ENCODE data around the gene ATP6V0E1.
A peak's percentile ranks its signal among the peaks of the same experiment; 100 is the strongest.
"Not testable (repeated sequence)": the region's sequence is repeated elsewhere in the genome, so short reads cannot be mapped to it uniquely, and the experiment has no call there.

The ATP6V0E1 gene

DNA sequence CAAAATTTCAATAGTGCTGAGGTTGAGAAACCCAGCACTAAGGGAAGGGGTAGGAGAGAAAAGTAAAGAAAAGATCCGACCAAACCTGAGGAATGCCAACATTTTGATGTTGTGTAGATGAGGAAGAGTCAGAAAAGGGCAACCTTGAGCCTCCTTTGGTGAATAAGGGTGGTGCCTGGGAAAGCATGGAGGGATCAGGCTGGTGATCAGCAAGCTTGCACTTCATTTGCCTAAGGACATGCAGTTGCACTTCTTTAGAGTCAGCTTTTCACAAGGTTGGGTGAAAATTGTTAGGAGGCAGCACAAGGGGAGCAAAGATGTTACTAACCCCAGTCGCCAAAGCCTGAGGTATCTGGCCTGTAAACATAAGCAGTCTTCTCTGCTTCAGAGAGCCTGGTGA lies 20.4 kb downstream of the ATP6V0E1 start:
- DNase-seq (ENCODE audit: low spot score): no peak

DNA sequence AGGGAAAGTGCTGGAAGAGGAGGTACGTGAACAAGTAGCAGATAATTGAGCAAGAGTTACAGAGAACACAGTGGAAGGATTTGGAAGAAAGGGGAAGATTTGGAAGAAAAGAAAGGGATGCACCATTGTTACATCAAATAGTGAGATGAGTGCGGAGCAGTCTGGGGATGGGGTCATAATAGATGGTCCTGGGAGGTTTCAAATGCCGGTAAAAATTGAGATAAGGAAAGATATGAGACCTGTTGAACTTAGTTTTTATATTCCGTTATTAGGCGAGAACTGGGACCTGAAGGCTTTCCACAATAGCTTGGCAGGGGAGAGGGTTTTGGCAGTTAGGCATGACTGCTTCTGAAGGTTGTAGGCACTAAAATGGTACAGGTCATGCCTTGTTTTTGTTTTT lies 20.9 kb downstream of the ATP6V0E1 start:
- DNase-seq (ENCODE audit: low spot score): no peak

DNA sequence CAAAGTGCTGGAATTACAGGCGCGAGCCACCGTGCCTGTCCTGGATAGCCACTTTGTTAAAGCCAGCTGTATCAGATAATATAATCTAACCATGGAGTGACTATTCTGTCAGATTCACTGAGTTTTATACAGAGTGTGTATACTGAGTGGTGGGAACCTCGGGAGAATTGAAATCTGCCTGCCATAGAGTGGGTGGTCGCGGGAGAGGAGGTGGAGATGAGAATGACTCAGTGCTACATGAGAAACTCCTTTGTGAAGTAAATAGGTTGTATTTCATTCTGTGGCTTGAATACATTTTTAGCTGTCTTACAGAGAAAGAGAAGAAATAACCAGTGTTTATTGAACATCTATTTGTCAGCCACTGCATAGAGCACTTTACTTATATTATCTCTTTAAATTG lies 26.4 kb downstream of the ATP6V0E1 start:
- no peak for DNase-seq (ENCODE audit: low spot score)

DNA sequence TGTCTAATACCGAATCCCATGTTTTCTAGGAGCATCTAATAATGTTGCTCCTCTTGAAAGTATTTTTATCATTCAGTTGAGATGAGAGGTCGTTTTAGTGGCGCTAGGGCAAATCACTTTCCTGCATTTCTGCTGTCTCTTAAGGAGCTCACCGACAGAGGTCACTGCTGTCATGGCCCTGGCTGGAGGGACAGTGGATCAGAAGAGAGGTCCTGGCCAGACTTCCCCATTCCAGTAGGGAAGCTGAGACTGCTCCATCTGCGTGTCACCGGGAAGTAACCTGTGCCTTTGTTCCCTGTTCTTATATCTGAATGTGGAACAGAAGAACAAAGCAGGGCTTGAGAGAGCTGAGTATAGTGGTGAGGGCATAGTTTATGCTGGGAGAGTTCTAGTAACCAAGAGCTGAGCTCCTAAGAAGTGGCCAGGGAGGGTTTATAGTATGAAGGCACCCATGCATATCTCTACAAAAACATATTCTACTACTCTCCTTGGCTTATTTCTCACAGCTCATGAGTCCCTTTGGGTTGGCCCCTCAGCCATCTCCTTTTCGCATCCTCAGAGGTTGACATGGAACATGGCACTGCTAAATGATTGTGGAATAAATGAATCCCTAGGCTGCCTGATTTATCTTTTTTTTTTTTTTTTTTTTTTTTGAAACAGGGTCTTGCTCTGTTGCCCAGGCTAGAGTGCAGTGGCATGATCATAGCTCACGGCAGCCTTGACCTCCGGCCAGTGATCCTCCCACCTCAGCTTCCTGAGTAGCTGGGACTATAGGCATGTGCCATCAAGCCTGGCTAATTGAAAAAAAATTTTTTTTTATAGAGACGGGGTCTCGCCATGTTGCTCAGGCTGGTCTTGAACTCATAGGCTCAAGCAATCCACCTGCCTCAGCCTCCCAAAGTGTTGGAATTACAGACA lies 27.2 kb downstream of the ATP6V0E1 start:
- DNase-seq (ENCODE audit: low spot score): peak; percentile 70

DNA sequence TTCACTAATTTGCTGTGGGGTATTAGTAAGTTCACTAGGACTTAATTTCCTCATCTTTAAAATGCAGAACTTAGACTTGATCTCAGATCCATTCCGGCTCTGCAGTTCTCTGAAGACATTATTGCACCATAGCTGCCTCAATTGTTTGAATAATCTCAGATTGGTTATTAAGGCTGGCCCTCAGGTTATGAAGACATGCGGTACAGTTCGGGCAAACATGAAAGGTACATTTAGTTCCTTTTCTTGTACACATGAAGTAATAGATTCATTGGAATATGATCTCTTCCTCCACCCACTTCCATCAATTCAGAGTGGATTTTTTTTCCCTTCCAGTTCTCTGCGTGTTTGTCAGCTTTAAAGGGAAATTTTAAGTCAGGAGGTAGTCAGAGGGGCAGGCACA lies 28.0 kb downstream of the ATP6V0E1 start:
- no peak for DNase-seq (ENCODE audit: low spot score)

DNA sequence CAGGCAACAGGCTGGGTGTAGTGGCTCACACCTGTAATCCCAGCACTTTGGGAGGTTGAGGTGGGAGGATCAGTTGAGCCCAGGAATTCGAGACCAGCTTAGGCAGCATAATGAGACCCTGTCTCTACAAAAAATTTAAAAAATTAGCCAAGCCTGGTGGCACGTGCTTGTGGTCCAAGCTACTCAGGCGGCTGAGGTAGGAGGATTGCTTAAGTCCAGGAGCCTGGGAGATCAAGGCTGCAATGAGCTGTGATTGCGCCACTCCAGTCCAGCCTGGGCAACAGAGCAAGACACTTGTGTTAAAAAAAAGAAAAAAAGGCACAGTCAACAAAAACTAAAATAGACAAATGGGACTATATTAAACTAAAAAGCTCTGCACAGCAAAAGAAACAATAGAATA lies 29.3 kb downstream of the ATP6V0E1 start:
- no peak for DNase-seq (ENCODE audit: low spot score)

DNA sequence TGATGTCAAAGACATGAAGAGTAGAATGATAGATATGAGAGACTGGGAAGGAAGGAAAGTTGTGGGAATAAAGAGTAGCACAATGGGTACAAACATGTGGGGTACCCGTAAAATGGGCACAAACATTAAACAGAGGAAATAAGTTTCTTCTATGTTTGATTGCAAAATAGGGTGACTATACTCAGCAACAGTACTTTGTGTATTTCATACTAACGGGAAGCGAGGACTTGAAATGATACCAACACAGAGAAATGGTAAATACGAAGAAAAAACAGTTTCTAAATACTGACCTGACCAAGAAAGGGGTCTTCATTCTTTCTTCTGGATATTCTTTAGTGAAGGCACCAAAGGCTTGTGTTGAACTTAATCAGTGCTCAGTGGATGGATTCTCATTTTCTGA lies 31.1 kb downstream of the ATP6V0E1 start:
- no peak for DNase-seq (ENCODE audit: low spot score)

DNA sequence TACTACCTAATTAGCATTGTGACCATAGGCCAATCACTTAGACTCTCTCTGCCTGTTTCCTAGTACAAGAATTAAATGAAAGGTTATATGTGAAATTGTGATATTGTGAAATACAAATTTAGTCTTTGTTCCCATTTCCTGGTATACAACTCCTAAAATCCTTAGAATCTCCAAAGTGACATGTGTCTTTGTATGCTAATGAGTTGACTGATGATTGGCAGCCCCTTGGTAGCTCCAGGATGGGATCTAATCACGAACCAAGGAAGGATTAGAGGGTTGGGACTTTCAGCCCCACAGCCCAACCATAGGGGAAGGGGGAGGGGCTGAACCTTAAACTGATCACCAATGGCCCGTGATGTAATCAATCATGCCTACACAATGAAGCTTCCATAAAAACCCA lies 31.6 kb downstream of the ATP6V0E1 start:
- no peak for DNase-seq (ENCODE audit: low spot score)

DNA sequence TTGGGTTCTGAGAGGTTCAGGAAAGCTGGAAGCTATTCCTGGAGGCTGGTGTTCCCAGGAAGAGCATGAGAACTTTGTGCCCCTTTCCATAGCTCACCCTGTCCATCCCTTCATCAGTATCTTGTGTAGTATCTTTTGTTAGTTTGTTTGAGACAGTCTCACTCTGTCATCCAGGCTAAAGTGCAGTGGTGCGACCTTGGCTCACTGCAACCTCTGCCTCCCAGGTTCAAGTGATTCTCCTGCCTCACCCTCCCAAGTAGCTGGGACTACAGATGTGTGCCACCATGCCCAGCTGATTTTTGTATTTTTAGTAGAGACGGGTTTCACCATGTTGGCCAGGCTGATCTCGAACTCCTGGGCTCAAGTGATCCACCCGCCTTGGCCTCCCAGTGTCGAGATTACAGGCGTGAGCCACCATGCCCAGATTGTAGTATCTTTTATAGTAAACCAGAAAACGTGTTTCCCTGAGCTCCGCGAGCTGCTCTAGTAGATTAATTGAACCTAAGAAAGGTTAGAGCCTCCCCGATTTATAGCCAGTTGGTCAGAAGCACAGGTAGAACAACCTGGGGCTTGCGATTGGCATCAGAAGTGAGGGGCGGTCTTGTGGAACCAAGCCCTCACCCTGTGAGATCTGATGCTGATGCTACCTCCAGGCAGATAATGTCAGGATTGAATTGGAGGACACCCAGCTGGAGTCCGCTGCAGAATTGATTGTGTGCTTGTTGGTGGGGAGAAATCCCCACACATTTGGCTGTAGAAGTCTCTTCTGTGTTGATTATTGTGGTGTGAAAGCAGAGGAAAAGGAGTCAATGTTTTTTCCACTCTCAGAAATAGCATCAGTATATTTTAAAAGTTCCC lies 32.3 kb downstream of the ATP6V0E1 start:
- DNase-seq (ENCODE audit: low spot score): no peak

DNA sequence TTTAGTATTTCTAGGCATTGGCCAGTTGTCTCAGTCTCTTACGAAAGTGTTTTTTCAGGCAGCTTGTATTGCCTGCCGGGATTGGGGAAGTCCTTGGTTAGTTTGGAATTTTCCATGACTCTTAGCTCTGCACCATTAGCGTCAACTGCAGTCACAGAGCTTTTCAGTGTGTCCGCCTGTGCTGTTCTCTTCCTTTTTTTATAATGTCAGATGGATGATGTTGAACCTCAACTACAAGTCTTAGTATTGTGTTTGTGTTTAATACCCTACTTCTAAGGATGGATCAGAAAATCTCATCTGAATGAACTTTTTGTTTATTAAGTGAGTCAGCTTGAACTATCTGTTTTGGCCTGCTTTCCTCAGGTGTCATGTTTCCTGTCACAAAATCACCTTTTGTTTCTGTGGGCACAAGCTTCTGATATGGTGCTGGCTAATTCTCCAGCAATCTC lies 33.1 kb downstream of the ATP6V0E1 start:
- DNase-seq (ENCODE audit: low spot score): no peak

DNA sequence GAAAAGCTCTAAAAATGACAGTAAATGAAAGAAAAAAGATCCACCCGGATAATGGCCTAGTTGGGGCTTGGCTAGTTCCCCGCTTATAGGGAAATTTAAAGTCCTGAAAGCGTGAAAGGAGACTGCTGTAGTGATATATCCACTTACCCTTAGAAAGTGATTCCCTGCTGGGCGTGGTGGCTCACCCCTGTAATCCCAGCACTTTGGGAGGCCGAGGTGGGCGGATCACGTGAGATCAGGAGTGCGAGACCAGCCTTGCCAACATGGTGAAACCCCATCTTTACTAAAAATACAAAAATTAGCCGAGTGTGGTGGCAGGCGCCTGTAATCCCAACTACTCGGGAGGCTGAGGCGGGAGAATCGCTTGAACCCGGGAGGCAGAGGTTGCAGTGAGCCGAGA lies 33.5 kb downstream of the ATP6V0E1 start:
- DNase-seq (ENCODE audit: low spot score): not testable (repeated sequence)

DNA sequence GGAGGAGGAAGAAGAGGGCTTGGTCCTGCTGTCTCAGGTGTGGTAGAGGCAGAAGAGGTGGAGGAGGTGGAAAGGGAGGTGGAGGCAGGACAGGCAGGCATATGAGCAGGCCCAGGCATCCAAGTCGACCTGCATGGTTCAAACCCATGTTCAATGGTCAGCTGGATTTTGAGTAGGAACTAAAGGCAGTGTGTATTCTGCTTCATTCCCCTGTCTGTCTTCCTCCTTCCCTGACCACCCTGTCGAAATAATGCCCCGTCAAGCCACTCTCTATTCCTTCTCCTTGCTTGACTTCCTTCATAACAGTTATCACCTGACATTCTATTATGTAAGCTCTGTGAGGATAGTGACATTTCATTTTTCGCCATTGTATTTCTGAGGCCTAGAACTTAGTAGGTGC lies 34.8 kb downstream of the ATP6V0E1 start:
- no peak for DNase-seq (ENCODE audit: low spot score)

DNA sequence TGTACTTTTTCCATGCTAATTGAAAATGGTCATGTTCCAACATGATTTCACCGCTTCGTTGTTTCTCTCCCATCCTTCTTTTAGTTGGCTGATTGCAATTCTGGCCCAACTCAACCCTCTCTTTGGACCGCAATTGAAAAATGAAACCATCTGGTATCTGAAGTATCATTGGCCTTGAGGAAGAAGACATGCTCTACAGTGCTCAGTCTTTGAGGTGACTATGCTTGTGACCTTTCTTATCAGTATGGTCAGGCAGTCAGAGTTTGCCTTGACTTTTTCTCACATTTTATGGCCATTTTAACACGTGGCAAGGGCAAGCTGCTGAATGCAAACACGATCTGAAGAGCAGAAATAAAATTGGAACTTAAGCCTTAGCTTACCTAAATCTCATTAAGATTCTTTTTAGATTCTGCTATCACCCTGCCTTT lies 36.6 kb downstream of the ATP6V0E1 start:
- no peak for DNase-seq (ENCODE audit: low spot score)

DNA sequence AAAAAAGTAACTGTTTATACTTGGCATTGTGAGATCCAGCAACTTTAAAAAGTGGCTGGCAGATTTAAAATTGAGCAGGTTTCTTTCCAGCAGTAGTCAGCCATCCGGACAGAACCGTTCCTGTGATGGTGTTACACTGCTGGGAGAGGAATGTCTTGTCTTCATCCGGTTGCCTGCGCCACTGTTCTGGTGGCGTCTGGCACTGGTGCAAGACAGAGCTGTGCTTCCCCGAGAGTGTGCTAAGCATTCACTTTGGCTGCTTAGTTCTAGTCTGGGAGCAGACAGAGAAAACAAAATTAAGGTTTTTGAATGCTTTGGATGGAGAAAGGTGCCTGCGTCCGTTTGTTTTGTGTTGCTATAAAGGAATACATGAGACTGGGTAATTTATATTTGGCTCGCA lies 37.1 kb downstream of the ATP6V0E1 start:
- DNase-seq (ENCODE audit: low spot score): no peak

DNA sequence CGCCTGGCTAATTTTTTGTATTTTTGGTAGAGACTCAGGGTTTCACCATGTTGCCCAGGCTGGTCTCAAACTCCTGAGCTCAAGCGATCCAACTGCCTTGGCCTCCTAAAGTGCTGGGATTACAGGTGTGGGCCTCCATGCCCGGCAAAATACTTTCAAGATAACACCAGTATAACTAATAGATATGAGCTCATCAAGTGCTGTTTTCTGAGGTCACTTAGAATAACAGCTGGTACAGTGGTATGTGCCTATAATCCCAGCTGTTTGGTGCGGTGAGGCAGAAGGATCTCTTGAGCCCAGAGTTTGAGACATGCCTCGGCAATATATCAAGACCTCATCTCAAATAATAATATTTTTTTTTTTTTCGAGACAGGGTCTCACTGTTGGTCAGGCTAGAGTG lies 42.1 kb downstream of the ATP6V0E1 start:
- DNase-seq (ENCODE audit: low spot score): no peak

DNA sequence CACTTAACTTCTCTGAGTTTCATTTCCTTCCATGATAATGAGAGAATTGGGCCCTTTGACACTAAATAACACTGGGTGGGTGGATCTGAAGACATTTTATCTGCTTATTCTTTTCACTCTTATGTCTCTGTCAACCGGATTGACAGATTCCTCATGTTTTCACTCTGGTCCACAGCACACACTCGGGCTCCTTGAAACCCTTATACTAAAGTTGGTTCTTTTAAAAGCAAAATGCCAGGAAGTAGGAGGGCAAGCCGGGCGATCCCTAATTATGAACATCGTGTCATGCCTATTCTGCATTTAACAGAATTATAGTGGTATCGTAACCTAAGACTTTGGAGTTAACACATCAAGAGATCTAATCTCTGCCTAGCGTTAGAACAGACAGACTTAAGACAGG lies 44.3 kb downstream of the ATP6V0E1 start:
- DNase-seq (ENCODE audit: low spot score): no peak

DNA sequence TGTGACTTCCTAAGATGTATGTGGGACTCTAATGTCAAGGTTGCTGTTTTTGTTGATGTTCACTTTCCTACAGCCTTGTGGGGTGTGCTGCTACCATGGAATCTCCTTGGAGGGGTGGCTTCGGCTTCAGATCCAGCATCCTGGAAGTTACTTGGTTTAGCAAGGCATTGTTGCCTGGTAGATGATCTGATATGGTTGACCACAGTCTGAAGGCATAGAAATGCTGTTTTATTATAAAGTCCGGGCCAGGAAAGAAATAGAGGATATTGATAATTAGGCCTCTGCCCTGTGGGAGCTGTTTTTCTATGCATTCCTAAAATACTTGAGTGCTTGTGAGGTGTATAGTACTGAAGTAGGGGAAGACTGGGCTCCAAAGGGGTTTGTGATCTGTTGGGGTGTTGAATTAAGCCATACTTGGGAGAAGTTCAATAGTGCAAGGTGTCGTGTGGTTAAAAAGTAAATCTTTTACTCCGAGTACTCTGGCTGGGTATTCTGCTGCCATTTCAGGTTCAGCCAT lies 45.3 kb downstream of the ATP6V0E1 start:
- no peak for DNase-seq (ENCODE audit: low spot score)

DNA sequence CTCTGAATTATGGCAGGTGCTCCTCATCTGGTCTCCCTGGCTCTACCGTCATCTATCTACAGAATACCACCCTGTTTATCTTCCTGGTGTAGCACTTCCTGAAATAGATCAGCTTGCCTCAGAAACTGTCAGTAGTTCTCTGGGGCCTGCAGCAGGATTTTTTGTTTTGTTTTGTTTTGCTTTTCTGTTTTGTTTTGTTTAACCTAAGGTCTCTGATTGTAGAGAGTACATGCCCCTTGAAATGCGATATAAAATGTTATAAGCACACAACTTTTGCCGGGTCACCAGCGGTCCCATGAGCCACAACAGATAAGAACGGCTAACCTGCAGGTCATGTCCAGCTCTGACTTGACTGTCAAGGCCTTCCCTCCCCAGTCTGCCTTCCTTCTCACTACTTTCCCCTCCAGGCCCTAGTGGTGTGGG lies 45.9 kb downstream of the ATP6V0E1 start:
- no peak for DNase-seq (ENCODE audit: low spot score)

DNA sequence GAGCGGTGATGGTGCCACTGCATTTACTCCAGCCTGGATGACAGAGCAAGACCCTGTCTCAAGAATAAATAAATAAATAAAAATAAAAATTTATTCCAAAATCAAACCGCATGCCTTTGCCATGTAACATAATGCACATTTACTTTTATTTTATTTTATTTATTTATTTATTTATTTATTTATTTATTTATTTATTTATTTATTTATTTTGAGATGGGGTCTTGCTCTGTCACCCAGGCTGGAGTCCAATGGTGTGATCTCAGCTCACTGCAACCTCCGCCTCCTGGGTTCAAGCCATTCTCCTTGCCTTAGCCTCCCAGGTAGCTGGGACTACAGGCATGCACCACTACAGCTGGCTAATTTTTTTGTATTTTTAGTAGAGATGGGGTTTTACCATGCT lies 48.5 kb downstream of the ATP6V0E1 start:
- not testable (repeated sequence) for DNase-seq (ENCODE audit: low spot score)

DNA sequence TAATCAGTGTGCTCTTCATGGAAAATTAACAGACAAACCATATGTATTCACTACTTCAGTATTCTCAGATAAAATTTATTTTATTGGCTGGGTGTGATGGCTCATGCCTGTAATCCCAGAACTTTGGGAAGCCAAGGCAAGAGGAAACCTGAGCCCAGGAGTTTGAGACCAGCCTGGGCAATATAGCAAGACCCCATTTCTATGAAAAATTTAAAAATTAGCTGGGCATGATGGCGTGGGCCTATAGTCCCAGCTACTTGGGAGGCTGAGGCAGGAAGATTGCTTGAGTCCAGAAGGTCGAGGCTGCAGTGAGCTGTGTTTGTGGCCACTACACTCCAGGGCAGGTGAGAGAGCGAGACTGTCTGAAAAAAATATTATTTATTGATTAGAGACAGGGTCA lies 49.2 kb downstream of the ATP6V0E1 start:
- DNase-seq (ENCODE audit: low spot score): no peak

DNA sequence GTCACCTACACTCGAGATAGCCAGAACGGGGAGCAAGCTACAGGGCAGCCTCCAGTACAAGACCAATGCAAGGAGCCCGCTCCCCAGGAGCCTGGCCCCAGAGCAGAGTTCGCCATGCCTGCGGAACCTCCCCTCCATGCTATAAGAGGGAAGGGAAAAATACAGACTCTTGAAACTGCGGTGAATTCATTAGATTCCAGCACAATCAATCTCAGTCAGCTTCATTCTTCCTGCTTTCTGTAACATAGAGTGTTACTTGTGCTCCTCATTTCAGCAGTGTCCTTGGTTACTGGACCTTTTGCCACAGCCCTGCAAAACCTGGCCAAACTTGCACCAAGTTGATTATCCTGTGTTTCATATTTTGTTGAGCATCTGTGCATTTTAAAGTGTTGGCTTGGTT lies 50.4 kb downstream of the ATP6V0E1 start:
- DNase-seq (ENCODE audit: low spot score): no peak

DNA sequence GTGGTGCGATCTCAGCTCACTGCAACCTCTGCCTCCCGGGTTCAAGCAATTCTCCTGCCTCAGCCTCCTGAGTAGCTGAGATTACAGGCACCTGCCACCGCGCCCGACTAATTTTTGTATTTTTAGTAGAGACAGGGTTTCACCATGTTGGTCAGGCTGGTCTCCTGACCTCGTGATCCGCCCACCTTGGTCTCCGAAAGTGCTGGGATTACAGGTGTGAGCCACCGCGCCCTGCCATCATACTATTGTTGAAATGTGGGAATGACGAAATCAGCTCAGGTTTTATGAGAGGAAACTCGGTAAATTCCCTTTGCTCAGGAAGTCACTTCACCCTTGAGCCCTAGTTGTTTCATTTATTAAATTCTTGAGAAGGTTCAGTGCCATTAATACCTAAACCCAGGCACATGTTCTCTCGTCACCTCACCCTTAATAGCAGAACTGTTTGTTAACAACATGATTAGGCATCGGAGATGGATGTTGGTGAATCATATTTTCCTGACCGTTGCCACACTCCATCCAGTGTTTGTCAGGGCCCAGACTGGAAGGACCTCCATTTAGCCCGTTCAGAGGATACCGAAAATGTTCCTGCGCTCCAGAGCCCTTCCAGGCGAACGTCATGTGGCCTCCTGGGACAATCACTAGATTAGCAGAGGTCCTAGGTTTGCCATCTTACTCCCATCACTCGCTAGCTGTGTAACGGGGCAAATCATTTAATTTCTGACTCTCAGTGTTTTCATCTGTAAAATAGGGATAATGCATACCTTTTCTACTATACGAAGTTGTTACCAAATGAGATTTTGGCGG lies 52.5 kb downstream of the ATP6V0E1 start:
- no peak for DNase-seq (ENCODE audit: low spot score)

Data from ecto neural progenitor cell (in vitro differentiated cells).